T-helper 1 cell (primary cell): ENCODE data around the gene C11orf68.

Experiments used
- DNase-seq, 5 donors: peaks; one replicate each; pipeline ENCODE4 v3.0.0-alpha.2; 2012 to 2020

C11orf68 gene

GRCh38 chr11:65888163-65888814 is 30.6 kb downstream of the C11orf68 start, which contains the start of gene FIBP:
Gene FIBP (minus strand): TSS chr11:65888471. CDS start chr11:65888418, 53 bp downstream.
- peak; percentile 94 to 98 (median 96) for DNase-seq

DNA sequence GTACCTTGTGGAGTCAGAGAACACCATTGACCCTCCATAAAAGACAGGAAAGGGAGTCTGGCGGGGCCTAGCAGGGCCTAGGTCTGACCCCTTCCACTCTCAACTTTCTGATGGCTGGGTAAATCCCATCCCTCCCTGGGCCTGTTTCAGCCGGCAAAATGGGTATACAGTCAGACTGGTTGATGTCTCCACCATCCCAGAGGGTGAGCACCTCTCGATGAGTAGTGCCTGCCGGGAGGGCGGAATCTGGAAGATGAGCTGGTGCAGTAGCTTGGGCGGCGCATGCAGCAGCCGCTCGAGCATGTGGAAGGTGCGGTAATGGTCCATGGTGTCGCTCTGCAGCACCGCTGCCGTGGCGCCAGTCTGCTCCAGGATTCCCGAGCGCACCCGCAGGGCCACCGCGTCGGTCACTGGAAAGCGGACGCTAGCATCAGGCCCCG is 31.1 kb downstream of the C11orf68 start:
- DNase-seq: peak in 2 of 5 donors; percentile 22 to 33

- no peak for DNase-seq
These were observed 31.8 kb downstream of the C11orf68 start for GRCh38 chr11:65886826-65887722.

DNA sequence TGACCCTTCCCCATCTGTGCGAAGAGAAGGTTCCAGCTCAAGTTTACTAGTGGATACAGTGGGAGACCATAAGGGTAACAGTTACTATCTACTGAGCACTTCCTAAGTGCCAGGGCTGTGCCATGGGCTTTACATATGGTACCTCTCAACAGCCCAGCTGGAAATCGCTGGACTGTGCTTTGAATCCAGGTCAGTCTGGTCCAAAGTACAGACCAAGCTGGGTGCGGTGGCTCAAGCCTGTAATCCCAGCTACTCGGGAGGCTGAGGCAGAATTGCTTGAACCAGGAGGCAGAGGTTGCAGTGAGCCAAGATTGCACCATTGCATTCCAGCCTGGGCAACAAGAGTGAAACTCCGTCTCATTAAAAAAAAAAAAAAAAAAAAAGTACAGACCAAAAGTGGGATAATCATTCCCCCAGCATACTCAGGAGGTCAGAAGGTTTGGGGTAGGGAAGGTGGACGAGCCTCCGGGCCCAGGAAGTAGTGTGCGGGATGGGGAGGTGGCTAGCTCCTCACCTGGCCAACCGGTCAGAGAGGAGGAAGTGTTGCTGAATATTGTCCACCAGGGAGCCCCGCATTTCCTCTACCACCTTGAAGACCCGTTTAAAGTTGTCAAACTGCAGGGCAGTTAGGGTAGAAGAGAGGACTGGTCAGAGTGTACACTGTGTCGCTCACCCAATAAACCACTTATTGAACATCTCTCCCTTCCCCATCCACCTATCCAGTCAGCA is 32.9 kb downstream of the C11orf68 start:
- no peak for DNase-seq

DNA sequence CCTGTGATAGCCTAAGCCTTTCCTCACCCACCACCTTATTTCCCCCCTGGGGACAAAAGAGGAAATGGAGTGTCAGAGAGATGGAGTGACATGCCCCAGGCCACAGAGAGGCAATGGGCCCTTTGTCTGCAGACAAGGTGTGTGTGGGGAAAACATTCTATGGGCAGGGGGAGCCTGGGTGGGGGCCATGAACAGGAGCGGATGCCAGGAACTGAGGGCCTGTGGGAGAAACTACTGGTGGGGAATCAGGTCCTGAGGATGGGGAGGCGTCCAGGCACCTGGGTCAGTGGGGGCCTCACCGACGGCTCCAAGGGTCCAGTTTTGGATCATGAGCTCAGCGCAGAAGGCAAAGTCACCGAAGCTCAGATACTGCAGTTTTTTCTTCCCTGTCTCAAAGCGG is 33.6 kb downstream of the C11orf68 start:
- no peak for DNase-seq

GRCh38 chr11:65884716-65885092 is 34.2 kb downstream of the C11orf68 start:
- DNase-seq: peak; percentile 64 to 81 (median 75)

DNA sequence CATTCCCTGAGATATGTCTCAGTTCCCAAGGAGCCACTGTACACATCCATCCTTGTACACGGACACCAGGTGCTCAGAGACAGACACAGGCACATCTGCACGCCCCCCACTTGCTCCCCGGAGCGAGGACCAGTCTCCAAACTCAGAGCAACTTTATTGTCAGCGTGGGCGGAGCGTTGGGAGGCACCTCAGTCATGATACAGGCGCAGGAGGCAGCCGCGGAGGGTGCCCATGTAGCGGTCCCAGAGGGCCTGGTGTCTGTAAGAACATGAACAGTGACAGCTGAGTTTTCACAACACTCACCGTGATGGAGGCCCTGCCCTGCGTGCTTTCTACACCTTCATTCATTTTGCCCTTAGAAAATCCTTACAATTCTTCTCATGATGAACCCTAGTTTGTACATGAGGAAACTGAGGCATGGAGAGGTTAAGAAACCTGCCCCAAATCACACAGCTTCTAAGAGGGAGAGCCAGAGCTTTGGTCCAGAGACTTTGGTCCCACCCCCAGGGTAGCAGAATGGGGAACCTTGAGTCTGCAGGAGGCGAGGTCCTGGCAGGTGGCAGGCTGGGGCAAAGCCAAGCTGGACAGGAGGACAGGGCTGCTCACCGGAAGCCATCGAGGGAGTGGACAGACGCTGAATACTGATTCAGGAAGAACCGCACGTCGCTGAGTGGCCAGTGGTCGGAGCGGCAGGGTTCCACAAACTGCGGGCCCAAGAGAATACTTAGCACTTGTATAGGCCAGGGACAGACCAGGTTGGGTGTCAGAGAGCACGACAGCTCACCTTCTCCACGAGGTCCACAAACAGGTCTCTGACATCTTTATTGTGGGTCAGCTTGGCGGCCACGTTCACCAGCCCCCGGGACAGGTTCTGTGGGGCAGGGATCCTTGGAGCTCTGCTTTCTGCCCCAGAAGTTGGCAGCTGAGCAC is 34.8 kb downstream of the C11orf68 start:
- no peak for DNase-seq

- DNase-seq: no peak
These were observed 35.7 kb downstream of the C11orf68 start for GRCh38 chr11:65883058-65883761.

GRCh38 chr11:65882120-65883057 is 36.5 kb downstream of the C11orf68 start:
- DNase-seq: no peak

- DNase-seq: no peak
These were observed 37.9 kb downstream of the C11orf68 start for GRCh38 chr11:65880844-65881421.

DNA sequence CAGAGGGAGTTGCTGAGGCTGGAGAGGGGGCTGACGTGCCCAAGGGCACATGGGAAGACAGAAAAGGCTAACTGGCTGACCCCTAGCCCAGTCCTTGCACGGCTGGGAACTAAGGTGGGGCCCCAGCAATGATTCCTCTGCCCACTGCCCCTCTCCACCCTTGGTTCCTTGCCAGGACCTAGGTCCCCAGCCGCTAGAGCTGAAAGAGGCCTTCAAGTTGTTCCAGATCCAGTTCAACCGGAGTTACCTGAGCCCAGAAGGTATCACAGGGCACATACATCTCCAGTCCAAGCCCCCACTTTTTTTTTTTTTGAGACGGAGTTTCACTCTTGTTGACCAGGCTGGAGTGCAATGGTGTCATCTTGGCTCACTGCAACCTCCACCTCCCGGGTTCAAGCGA is 38.8 kb downstream of the C11orf68 start:
- no peak for DNase-seq

DNA sequence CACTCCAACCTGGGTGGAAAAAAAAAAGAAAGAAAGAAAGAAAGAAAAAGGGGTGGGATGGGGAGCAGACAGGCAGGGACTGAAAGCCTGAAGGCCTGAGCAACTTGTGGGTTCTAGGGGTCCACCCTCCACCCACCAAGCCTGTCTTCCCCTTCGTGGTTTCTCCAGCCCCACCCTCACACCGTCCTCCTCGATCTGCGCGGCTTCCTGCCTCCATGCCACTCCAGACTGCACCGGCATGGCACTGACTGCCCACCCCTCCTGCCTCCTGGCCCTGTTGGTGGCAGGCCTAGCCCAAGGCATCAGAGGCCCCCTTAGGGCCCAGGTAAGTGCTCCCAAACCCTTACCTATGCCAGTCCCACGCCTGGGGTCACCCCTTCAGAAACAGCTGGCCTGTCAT is 39.2 kb downstream of the C11orf68 start, which contains the start of gene CTSW:
Gene CTSW, plus strand, starts transcription at position 221 of the 400 bp plus-strand sequence. Its CDS starts 18 bp downstream, at position 239.
- peak in 1 of 5 donors; percentile 35 for DNase-seq

DNA sequence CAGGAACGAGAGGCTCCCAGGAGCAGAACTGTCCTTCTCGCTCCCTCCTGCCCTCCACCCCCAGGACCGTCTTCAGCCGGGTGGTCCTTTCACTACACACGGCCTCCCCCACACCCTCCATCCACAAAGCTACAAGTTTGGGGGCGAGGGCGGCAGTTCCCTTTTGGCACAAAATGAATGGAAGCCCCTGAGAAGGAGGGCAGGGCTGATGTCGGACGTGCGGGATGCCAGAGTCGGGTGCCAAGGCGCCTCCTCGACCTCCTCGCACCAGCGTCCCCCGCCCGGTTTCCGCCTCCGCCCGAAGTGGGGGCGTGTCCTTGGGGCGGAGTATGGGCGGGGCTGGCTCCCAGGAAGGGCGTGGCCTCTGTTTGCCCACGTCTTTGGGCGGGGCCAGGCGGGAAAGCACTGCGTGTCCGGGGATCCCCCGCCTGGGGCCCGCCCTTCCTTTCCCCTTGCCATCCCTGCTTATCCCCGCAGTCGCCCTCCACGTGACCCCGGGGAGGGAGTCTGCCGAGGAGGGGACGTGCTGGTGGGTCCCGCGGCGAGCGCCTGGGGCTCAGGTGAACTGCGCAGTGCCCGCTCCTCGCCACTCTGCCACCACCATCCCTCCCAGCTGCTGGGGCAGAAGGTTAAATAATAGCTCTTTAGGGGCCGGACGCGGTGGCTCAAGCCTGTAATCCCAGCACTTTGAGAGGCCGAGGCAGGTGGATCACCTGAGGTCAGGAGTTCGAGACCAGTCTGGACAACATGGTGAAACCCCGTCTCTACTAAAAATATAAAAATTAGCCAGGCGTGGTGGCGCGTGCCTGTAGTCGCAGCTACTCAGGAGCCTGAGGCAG is 45.3 kb downstream of the C11orf68 start:
- peak; percentile 93 to 96 (median 94) for DNase-seq

DNA sequence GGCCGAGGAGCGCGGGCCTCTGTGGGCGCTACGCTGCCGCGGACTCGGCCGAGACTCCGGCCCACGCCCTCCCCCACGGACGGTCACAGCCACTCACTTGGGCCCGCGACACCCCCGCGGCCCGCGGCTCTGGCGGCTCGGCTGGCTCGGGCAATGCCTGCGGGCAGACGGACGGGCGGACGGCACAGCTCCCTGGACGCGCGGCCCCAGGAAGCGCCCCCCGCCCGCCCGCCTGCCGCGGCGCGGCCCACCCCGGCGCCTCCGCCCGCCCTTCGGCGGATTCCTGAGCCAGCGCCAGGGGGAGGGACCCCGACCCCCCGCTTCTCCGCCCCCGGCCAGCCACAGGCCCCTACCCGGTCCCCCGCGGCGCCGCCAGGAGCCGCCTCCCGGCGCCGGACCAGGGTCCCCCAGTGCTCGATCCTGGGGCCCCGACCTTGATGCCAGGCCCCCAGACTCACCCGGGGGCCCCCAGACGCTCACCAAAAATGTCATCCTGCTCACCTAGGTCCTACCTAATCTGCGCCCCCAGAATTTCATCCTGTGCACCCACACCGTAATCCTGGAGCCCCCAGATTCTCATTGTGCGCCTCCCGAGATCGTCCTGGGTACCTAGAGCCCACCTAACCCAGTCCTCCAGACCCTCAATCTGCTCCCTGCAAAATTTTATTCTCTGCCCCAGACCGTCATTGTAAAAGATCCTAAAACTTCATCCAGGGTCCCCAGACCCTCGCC is 46.1 kb downstream of the C11orf68 start, which contains the start of gene EFEMP2:
Gene EFEMP2, minus strand, starts transcription at position 215 of the 732 bp plus-strand sequence. CDS start 446 bp downstream, outside the sequence.
- DNase-seq: no peak

GRCh38 chr11:65871811-65872548 is 46.9 kb downstream of the C11orf68 start:
- DNase-seq: no peak

- DNase-seq: no peak
These were observed 47.9 kb downstream of the C11orf68 start for GRCh38 chr11:65870706-65871681.
